CD4-positive, alpha-beta T cell treated with Interleukin-21 for 1 hour (primary cell): ENCODE measurements around the gene IL19.

Experiments used
- DNase-seq: peaks from one replicate; pipeline ENCODE4 v3.0.0-alpha.2; 2020

IL19 gene

GRCh38 chr1:206867239-206867638 lies 96.7 kb downstream of the IL19 start:
- no peak for DNase-seq

- DNase-seq = no peak
Observed at GRCh38 chr1:206867716-206868115, 97.1 kb downstream of the IL19 start.

DNA sequence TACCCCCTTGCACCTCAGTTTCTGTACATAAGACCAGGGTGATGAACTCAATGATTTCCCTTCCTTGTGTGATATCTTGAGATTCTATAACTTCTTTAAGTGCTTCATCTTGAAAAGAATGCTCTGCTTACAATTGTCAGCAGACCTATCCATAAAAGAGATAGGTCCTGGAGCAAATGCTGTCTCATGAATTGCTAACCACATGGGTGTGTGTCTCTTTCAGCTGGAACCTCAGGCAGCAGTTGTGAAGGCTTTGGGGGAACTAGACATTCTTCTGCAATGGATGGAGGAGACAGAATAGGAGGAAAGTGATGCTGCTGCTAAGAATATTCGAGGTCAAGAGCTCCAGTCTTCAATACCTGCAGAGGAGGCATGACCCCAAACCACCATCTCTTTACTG lies 97.7 kb downstream of the IL19 start:
- no peak for DNase-seq

DNA sequence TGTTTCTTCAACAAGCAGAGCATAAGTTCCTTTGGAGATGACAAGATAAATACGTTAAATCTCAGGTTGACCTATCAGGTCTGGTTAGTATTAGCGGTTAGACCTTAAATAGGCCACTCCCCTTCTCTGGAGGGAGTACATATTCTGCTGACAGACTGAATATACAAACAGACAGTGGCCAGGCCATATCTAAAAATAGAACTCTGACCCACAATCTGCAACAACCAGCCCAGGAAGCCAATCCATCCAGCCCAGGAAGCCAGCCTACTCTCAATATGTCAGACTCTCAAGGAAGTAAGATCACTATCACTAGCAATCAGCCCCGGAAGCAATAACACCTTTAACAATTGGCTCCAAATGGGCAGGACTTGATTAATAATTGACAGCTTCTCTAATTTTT lies 101.6 kb downstream of the IL19 start:
- DNase-seq = no peak

DNA sequence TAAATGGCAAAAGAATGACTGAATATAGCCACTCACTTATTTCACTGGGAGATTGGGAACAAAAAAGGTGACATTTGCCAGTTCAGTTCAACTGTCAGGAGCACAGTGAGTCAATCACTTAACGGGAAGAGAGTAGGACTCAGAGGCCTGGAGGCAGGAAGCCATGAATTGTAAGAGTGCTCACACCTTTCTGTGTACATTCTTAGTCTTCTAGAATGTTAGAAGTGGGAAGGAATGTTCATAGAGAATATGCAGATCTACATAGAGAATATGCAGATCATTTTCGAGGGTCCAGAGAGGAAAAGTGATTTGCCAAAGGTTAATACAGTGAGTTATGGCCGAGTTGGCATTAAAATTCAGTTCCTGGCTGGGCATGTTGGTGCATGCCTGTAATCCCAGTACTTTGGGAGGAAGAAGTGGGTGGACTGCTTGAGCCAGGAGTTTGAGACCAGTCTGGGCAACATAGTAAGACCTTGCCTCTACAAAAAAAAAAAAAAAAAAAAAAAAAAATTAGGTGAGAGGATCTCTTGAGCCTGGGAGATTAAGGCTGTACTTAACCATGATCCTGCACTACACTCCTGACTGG lies 103.1 kb downstream of the IL19 start:
- DNase-seq = no peak

- no peak for DNase-seq
Observed at GRCh38 chr1:206875752-206876377, 105.3 kb downstream of the IL19 start.

DNA sequence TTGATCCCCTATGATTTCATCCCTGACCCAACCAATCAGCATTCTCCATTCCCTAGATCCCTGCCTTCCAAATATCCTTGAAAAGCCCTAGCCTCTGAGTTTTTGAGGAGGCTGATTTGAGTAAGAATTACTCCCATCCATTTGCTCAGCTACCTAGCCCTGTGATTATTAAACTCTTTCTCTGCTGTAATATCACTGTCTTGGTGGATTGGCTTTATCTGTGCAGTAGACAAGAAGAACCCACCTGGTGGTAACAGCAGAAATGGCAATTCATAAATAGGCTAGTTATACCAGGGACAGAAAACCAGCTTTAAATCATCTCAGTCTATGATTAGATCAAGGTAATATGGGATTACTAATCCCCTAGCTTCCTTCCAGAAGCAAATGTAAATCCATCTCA lies 107.9 kb downstream of the IL19 start:
- DNase-seq = no peak

- DNase-seq = no peak
Observed at GRCh38 chr1:206880314-206880713, 109.7 kb downstream of the IL19 start.

DNA sequence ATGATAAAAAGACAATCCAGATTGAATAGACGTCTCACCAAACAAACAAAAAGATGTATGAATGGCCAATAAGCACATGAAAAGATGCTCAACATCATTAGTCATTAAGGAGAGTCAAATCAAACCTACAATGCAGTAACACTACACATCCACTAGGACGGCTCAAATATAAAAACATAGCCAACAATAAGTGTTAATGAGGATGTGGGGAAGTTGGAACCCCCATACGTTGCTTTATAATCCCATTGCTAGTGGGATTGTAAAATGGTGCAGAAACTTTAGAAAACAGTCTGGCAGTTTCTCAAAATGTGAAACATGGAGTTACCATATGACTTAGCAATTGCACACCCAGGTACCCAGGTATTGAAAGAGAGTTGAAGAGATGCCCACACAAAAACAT lies 112.0 kb downstream of the IL19 start:
- no peak for DNase-seq

DNA sequence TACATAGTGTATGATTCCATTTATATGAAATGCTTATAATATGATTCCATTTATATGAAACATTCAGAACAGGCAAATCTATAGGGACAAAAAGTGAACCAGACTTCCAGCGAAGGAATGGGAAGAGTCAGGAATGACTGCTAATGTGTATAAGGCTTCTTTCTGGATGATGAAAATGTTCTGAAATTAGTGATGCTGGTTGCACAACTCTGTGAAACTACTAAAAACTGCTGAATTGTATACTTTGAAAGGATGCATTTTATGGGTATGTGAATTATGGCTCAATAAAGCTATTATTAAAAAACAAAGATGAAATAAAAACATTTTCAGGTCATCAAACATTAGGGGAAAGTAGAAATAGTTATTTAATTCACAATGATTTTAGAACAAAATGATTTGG lies 112.6 kb downstream of the IL19 start:
- DNase-seq = no peak

DNA sequence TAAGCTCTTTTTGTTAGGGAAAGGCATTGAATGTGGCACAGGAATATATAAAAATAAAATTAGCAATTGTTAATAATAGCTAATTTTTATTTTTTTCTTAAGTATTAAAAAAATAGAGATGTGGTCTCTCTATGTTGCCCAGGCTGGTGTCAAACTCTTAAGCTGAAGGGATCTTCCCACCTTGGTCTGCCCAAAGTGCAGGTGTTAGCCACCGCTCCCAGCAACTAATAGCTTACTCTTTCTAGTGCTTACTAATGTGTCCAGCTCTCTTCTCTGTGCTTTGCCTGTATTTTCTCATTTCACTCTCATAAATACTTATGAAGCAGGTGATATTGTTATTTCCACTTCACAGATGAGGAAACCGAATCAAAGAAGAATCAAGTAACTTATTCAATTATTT lies 113.3 kb downstream of the IL19 start:
- DNase-seq = no peak

DNA sequence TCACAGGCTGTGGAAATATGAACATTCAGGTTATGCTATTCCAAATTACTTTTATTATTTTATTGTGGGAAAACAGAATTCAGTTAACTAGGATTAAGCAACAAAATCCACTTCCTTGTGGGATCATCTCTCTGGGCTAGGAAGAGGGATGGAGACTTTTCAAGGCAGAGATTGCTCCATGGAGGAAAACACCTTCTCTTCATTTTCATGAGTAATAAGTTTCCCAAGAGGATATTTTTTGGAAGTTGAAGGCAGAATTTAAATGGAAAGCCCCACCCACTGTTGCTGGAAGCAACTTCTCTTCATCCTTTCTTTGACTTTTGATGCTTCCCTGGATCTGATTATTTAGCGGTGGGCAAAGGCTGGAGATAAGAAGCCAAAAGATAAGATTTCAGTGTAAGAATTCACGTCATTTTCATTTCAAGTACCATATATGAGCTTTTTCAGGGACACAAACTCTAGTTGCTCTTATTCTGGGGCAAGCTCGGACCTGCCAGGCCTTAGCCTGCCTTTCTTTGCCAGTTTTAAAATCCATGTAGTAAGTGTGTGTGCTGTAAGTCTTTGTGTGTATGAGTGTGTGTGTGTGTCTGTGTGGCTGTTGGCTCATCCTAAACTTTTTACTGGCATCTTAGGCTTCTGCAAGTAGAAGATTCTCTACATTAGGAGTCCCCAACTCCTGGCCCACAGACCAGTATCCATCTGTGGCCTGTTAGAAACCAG lies 114.9 kb downstream of the IL19 start:
- DNase-seq = no peak

- DNase-seq = no peak
Observed at GRCh38 chr1:206886831-206887230, 116.3 kb downstream of the IL19 start.

- DNase-seq = no peak
Observed at GRCh38 chr1:206887701-206888100, 117.1 kb downstream of the IL19 start.

- peak; percentile 23 for DNase-seq
Observed at GRCh38 chr1:206890125-206891060, 119.8 kb downstream of the IL19 start.

DNA sequence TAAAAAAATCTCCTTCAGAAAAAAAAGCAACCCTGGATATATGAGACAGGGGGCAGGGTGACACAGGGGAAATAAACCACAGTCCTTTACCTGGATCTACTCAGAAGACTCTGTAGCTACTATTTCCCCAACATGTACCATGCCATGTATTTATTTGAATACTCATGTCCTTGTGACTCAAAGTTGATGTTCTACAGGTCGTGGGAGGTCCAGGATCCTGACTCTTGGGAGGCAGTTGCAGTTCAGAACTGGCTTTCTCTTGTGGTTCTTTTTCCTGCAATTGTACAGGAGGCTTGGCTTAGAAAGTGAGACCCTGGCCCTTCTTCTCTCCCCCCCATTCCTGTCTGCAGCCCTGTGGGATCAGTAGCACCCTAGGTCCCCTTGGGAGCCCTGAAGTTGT lies 120.8 kb downstream of the IL19 start:
- no peak for DNase-seq
